Gastroesophageal sphincter (tissue), 3 donors: ENCODE results near the gene NRXN3.

Experiments used
- CTCF ChIP-seq, 4 experiments: fragments of 200-600 bp in 2 of 4; fragments of 450-650 bp in 2 of 4; sonication (generic) in 1 of 4; IDR thresholded peaks; one replicate each; pipeline ENCODE4 v1.5.1; 2017 to 2019; ENCODE audit warnings: antibody characterized with exemption in 4 of 4, mild to moderate bottlenecking in 2 of 4, moderate library complexity in 2 of 4
- POLR2A ChIP-seq, 2 donors: fragments of 450-650 bp; IDR thresholded peaks; one replicate each; pipeline ENCODE4 v1.6.1; 2017; ENCODE audit warnings: antibody characterized with exemption in 2 of 2, mild to moderate bottlenecking in 2 of 2, moderate library complexity in 1 of 2

- no peak for TF ChIP-seq CTCF (IDR thresholded peaks at IDR 0.05)
- TF ChIP-seq POLR2A (IDR thresholded peaks at IDR 0.05), result no peak
These were observed 1182.0 kb downstream of the NRXN3 start for GRCh38 chr14:79352076-79352630.
